GM18517 (cell line): ENCODE measurements around the gene CRYGA.
"Not testable (repeated sequence)": the region's sequence is repeated elsewhere in the genome, so short reads cannot be mapped to it uniquely, and the experiment has no call there.

ENCODE experiments used
- ATAC-seq: cut with Tn5 transposase; IDR thresholded peaks from one replicate; pipeline ENCODE4 v1.9.1; 2021; ENCODE audit warnings: mild to moderate bottlenecking, moderate library complexity; ENCODE audit not compliant: unreplicated experiment

Gene CRYGA

DNA sequence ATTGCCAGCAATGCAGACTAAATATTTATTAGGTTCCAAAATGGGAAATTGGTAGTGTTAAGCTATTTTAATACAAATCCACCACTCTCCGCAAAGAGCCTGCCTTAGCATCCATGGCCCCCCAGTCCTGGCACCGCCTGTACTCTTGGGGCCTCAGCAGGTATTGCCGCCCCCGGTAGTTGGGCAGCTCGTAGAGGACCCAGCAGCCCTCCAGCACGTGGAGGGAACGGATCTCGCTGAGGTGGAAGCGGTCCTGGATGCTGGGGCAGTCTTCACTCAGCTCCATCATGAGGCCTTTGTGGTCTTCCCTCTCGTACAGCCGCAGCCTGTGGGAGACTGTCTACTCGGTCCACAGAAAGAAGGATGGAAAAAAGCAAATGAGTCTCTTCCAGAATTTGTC is 35.3 kb downstream of the CRYGA start:
- ATAC-seq, result no peak

DNA sequence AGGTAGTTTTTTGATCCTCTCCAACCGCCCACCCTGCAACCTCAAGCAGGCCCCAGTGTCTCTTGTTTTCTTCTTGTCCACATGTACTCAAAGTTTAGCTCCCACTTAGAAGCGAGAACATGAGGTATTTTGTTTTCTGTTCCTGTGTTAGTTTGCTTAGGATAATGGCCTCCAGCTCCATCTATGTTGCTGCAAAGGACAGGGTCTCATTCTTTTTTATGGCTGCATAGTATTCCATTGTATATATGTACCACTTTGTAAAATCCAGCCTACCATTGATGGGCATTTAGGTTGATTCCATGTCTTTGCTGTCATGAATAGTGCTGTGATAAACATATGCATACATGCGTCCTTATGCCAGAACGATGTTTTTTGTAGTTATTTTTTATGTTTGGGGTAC is 36.3 kb downstream of the CRYGA start:
- ATAC-seq, result no peak

DNA sequence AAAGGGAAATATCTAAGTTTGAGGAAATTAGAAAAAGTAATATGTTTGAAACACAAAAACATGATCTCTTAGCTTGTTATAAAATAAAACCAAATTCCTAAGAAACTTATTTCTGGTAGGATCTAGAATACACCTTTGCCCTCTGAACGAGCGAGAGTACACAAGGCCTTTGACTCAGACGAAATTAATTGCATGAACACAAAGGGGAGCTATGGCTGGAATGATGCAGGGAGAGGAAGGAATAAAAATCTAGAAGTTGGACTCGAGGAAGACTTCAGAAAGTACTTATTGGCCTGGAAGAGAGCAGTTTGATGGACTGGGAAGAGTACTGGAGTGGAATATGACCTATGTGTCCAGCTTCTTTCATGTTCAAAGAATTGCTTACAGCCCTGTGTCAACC is 38.1 kb downstream of the CRYGA start:
- ATAC-seq, result no peak

DNA sequence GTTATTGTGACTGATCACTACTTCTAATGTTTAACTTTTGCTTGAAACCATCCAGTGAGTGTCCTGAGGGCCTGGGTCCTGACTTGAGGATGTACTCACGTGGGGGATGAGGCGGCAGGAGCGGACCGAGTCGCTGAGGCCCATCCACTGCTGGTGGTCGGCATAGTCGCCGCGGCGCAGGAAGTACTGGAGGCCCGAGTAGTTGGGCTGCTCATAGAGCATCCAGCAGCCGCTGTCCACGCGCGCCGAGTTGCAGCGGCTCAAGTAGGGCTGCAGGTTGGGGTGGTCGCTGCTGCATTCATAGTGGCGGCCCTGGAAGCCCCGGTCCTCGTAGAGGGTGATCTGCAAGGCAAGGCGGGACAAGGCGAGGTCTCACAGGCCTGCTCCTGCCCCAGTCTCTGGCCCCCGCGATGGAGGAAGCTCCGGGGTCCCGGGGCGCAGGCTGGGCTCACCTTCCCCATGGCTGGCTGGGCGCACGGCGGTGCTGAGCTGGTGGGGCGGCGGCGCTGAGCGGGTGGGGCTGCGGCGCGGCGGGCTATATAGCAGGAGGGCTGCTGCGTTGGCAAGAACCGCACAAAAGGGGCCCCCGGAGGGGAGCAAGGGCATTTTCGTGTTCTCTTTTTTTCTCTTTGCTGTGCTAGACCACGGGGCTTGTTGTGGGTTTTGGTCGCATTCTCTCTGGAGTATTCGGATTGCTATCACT is 39.2 kb downstream of the CRYGA start, which contains the start of gene CRYGD:
CRYGD (minus strand) TSS at position 512 of the 703 bp plus-strand sequence; CDS start at position 461, 51 bp downstream.
- ATAC-seq, result not testable (repeated sequence)

DNA sequence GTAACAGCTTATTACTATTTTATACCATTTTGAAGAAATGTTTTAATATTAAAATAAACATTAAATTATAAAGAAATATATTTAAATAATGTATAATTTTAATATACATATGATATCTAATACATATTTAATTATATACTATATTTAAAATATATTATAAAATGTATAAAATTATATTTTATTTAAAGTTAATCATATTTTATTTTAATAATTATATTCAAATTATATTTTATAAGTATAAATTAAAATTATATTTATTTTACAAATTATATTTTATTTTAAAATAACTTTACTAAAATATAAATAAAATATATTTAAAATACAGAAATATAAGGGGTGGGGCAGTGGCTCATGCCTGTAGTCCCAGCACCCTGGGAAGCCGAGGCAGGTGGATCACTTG is 41.1 kb downstream of the CRYGA start:
- ATAC-seq, result no peak

DNA sequence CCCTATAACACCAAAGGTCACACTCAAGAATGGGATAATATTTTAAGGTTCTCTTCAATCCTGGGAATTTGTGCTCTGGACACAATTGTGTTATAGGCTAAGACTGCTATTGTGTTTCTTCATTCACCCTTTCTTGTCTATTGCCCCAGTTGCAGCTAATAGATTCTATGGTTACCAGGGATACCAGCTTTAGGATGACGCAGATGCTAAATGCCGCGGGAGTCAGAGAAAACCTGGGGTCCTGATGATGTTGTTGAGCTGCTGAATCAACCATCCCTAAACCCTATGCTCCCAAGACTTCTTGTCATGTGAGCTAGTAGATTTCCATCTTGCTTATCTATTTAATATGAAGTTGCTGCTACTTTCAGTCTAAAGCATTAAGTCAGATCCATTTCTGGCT is 44.5 kb downstream of the CRYGA start:
- no peak for ATAC-seq

DNA sequence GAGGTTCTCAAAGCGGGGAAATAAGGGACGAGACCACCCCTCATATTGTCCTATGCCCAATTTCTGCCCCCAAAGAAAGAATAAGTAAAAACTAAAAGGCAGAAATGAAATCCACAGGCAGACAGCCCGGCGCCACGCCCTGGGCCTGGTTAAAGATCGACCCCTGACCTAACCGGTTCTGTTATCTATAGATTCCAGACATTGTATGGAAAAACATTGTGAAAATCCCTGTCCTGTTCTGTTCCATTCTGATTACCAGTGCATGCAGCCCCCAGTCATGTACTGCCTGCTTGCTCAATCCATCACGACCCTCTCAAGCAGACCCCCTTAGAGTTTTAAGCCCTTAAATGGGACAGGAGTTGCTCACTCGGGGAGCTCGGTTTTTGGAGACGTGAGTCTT is 46.0 kb downstream of the CRYGA start:
- ATAC-seq, result not testable (repeated sequence)

DNA sequence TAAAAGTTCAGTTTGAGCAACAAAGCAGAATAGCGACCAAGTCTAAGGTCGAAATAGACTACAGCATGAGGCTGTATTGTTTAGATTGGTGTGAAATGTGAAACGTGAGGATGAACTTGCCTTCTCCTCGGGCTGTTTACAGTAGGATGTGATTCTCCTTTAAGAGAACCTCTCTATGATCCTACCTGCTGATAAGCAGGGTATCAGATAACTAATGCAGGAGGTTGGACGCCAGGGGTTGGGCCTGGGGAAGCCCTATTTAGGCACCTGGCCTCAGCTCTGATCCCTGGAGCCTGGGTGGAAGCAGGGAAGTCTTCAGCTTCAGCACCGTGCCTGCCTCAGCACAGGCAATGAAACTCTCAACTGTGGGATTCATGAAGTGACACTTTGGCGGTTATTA is 50.4 kb downstream of the CRYGA start:
- no peak for ATAC-seq

DNA sequence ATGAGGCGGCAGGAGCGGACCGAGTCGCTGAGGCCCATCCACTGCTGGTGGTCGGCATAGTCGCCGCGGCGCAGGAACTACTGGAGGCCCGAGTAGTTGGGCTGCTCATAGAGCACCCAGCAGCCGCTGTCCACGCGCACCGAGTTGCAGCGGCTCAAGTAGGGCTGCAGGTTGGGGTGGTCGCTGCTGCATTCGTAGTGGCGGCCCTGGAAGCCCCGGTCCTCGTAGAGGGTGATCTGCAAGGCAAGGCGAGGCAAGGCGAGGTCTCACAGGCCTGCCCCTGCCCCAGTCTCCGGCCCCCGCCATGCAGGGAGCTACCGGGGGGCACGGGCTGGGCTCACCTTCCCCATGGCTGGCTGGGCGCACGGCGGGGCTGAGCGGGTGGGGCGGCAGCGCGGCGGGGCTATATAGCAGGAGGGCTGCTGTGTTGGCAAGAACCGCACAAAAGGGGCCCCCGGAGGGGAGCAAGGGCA is 51.1 kb downstream of the CRYGA start:
- ATAC-seq, result not testable (repeated sequence)
